GM18867 (cell line): ENCODE results near the gene NBDY.
A peak's percentile ranks its signal among the peaks of the same experiment; 100 is the strongest.

Experiments
- ATAC-seq: cut with Tn5 transposase; IDR thresholded peaks from one replicate; pipeline ENCODE4 v1.9.1; 2021; ENCODE audit warnings: mild to moderate bottlenecking, moderate library complexity; ENCODE audit not compliant: unreplicated experiment

Gene NBDY

DNA sequence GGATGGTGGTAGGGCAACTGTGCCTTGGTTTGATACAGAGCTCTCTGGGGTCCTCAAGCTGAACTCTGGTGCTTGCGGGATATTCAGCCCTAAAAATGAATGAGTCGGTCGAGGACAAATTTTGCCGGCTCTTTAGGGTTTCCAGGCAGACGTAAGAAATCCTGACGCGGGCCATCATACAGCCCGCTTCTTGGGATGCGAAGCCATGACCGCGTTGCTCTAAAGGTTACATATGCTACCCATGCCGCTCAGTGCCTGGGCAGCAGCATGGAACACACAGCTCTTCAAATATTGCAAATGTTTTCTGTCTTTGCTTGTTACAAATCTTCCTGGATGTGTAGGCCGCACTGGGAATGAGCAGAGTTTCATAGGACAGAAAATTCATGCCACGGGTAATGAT is 55.6 kb downstream of the NBDY start:
- no peak for ATAC-seq

DNA sequence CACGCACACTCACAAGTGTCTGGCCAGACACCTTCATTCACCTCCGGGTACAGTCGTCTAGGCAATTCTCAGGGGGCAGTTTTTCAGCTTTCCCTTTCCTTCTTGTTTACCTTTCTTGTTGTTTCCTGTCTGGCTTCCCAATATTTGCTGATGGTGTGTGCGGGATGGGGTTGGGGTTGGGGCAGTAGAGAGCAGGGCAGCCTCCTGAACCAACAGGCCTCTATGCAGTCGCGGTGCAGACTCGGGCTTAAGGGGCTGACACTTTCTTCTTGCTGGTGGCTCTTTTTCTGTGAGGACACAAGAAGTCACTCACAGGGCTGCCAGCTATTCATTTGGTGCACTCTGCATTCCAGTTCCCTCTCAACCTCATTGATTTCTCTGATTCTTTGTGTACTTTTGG is 56.4 kb downstream of the NBDY start:
- ATAC-seq, result no peak

DNA sequence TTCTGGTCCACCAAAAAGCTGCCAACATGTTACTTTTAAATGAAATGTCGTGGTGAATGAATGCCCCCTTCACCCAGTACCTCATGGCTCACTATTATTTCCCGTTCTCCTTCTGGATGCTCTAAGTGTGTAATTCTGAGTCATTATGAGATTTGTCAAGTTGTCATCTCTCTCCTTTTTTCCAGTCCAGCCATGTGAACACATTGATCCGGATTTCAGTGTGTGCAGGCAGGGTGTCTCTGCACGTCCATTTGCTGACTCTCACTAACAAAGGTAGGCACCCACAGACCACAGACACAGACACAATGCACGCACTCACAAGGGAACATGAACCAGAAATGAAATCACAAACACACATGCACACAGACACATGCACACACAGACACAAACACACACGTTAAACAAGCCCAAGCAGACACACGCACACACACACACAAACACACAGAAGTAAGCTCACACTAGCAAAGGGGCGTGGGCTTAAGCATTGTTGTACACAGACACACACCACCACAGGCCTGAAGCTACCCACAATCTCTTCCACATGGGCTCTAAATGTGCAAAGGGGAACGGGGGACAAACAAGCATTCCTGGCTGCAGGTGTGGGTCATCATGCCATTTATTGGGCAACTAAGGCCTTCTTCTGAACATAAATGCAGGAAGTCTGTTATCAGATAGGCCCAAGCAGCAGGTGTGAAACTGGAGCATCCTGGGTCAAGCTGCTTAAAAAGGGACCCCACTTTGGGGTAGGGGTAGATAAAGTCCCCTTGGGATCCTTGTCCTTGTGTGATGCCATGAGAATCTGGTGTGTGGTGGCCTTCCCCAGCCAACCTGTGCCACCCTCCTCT is 58.1 kb downstream of the NBDY start:
- no peak for ATAC-seq

DNA sequence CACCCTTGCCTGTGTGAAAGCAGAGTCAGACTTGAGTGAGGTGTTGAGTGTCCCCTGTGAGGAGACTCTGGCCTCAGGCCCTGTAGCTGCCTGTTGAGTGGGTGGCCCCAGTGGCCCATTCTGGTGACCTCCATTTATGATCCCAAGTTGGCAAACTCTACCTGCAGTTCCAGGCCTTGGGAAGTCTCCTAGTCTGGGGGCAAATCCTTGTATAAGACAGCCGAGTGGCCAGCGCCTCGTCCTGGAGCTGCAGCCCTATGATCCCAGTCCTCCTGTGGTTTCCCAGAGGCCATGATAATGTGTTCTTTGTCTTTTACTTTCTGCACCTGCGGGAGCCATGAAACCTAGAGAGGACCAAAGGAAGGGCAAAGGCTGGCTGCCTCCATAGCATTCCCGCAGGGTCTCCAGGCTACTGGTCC is 58.7 kb downstream of the NBDY start:
- no peak for ATAC-seq

DNA sequence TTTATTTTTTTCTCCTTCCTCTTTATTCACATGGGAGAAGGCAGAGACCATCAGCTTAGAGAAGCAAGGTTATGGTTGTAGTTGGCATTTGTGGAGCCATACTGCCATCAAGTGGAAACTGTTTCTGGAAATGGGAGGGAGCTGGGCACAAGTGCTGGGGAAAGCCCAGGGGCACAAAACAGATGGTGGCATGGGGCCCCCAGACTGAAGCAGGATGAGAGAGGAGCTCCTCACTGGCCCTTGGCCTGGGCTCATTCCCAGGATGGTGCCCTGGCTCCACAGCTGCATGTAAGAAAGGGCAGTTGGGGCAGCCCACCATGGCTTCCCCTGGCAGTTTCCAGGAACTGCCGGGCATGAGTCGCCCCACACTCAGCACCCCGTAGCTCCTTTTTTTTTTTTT is 59.2 kb downstream of the NBDY start:
- no peak for ATAC-seq

DNA sequence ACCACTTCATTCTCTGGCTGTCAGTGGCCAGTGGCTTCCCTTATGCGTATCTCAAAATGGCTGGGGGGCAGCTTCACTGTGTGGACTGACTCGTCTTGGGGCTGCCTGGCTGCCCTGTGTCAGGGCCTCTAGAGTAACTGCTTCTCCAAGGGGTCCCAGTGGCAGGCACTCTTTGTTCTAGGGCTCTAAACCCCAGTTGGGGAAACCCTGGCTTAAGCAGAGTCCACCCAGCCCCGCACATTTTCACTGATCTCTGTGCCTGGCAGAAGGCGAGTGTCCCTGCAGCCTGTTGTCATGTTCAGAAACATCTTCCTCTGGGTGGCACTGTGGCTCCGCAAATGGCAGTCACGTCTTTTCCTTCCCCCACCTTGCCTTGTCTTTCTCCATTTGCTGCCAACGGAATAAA is 59.7 kb downstream of the NBDY start:
- ATAC-seq, result peak; percentile 68

DNA sequence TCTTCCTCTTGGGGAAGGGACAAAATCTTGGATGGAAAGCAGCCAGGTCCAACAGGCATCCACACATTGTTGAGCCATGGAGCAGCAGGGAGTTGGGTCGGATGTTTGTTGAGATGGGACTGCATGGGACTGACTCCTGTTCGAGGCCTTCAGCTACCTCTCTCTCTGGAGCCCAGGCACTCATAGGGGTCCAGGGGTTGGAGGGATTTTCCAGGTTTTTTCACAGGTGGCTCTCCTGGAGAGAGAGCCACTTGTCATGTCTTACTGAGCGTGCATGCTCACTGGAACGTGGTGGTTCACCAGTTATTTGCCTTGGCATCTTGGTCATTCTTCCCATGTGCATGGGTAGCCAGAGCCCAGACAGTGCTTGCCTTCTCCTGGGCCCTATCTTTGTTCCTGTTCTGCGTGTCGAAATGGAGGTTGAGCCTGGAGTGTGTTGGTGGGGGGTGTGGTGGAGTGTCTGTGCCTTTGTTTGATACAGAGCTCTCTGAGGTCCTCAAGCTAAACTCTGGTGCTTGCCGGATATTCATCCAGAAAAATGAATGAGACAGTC is 60.6 kb downstream of the NBDY start:
- ATAC-seq, result no peak

DNA sequence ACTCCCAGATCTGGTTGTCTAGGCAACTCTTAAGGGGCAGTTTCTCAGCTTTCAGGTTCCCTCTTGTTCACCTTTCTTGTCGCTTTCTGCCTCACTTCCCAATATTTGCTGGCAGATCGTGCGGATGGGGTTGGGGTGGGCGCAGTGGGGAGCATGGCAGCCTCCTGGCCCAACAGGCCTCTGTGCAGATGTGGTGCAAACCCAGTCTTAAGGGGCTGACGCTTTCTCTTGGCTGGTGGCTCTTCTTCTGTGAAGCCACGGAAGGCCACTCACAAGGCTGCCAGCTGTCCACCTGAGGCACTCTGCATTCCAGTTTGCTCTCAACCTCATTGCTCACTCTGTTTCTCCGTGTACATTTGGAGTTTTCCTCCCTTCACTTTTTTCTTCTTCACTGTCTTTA is 61.7 kb downstream of the NBDY start:
- ATAC-seq, result no peak

DNA sequence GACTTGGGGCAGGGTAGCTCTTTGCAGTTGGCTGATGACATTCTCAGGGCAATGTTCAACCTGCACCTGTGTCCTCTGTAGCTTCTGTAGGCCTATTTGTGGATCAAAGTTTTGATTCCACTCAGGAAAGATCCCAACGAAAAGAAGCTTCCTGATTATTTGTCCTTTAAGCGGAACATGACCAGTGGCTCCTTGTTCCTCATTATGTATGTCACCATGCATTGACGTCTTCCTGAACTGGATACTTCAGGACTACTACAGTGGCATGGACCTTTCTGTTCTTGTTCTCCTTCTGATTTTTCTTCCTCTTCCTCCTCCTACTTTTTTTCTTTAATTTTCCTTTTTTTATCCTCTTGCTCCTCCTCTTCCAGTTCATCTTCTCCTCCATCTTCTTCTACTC is 62.4 kb downstream of the NBDY start:
- no peak for ATAC-seq

DNA sequence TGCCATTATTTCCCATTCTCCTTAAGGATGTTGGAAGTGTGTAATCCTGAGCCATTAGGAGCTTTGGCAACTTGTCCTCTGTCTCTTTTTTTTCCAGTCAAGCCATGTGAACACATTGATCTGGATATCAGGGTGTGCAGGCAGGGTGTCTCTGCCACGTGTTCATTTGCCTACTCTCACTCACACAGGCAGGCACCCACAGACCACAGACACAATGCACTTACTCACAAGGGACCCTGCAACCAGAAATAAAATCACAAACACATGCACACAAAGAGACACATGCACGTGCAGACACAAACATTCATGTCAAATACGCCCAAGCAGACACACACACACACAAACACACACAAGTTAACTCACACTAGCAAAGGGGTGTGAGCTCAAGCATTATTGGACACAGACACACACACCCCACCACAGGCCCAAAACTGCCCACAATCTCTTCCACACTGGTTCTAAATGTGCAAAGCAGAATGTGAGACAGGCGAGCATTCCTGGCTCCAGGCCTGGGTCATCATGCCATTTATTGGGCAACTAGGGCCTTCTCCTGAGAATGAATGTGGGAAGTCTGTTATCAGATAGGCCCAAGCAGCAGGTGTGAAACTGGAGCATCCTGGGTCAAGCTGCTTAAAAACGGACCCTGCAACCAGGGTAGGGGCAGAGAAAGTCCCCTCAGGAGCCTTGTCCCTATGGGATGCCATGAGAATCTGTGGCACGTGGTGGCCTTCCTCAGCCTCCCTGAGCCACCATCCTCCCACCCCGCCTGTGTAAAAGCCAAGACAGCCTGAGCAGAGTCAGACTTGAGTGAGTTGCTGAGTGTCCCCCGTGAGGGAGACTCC is 63.4 kb downstream of the NBDY start:
- ATAC-seq, result no peak

DNA sequence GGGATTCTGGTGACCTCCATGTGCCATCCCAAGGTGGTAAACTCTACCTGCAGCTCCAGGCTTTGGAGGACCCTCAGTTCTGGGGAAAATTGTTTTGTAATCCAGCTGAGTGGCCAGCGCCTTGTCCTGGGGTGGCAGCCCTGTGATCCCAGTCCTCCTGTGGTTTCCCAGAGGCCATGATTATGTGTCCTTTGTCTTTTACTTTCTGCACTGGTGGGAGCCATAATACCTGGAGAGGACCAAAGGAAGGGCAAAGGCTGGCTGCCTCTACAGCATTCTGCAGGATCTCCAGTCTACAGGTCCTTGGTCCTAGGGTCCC is 64.0 kb downstream of the NBDY start:
- ATAC-seq, result no peak

DNA sequence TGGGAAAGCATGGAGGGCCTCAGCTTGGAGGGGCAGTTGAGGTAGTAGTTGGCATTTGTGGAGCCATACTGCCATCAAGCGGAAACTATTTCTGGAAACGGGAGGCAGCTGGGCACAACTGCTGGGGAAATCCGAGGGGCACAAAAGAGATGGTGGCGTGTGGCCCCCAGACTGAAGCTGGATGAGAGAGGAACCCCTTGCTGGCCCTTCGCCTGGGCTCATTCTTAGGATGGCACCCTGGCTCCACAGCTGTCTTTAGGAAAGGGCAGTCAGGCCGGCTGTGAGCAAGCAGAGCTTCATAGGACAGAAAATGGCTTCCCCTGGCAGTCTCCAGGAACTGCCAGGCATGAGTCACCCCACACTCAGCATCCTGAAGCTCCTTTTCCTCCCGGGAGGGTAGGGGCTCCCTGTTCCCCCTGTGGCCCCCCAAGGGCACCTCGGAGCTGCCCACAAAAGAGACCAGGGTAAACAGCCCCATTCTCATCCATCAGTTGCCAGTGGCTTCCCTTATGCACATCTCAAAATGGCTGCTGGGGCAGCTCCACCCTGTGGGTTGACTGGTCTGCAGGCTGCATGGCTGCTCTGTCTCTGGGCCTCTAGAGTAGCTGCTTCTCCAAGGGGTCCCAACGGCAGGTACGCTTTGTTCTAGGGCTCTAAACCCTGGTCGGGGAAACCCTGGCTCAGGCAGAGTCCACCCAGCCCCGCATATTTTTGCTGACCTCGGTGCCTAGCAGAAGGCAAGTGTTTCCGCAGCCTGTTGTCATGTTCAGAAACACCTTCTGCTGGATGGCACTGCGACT is 64.7 kb downstream of the NBDY start:
- ATAC-seq, result no peak

DNA sequence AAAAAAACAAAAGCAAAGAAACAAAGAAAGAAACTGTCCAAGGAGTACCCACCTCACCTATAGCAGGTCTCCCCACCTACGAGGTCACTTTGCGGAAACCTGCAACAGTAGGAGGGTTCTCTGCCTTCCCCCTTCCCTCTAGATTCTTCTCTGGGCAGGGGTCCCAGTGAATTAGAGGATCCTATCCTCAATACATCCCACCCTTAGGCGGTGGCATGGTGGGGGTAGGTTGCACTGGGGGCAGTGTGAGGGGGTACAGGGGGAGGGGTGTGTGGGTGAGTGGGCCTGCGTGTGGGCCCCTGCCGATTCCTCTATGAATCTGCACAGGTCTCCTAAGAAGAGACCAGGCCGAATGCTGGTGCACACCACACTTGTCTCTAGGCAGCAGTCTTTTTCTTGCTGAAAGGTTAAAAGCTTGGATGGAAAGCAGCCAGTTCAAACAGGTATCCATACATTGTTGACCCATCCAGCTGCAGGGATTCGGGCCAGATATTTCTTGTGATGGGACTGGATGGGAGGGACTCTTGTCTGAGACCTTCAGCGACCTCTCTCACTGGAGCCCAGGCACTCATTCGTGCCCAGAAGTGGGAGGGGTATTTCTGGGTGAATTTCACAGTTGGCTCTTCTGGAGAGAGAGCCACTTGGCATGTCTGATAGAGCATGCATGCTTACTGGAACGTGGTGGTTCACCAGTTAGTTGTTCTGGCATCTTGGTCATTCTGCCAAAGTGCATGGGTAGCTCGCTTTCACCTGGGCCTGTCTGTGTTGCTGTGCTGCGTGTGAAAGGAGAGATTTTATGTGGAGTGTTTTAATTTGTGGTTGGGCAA is 65.6 kb downstream of the NBDY start:
- ATAC-seq, result no peak

DNA sequence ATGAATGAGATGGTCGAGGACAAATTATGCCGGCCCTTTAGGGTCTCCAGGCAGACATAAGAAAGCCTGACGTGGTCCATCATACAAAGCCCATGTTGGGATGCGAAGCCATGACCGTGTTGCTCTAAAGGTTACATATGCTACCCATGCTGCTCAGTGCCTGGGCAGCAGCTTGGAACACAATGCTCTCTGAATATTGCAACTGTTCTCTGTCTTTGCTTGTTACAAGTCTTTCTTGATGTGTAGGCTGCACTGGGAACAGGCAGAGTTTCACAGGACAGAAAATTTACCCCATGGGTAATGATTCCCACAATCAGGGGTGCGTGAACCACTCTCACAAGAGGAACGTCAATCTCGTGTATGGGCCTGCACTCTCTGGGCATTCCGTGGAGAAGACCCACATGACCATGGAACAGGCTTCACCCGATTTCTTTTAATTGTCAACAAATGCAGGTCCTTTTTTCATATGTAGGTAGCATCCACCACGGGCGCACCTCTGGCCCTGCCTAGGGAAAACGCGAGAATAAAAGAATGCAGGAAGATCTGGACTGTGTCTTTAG is 66.3 kb downstream of the NBDY start:
- ATAC-seq, result no peak

DNA sequence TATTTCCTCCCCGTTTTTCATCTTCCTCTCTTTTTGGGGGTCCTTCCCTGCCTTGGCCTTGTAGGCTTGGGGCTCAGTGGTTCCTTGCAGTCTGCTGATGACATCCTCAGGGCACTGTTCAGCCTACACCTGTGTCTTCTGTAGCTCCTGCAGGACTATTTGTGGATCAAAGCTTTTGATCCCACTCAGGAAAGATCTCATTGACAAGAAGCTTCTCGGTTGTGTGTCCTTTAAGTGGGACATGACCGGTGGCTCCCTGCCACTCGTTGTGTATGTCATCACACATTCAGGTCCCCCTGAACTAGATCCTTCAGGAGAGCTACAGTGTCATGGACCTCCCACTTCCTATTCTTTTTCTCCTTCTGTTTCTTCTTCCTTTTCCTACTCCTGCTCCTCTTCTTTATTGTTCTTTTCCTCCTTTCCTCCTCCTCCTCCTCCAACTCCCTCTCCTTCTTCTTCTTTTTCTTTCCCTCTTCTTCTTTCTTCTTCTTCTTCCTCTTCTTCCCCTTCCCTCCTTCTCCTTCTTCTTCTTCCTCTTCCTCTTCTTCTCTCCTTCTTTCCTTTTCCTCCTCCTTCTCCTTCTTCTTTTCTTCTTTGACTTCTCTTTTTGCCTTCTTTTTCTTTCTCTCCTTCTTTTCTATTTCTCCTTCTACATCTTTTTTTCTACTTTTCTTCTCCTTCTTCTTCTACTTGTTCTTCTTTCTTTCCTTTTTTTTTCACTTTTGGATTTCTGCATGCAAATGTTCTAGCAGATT is 67.8 kb downstream of the NBDY start:
- ATAC-seq, result no peak

DNA sequence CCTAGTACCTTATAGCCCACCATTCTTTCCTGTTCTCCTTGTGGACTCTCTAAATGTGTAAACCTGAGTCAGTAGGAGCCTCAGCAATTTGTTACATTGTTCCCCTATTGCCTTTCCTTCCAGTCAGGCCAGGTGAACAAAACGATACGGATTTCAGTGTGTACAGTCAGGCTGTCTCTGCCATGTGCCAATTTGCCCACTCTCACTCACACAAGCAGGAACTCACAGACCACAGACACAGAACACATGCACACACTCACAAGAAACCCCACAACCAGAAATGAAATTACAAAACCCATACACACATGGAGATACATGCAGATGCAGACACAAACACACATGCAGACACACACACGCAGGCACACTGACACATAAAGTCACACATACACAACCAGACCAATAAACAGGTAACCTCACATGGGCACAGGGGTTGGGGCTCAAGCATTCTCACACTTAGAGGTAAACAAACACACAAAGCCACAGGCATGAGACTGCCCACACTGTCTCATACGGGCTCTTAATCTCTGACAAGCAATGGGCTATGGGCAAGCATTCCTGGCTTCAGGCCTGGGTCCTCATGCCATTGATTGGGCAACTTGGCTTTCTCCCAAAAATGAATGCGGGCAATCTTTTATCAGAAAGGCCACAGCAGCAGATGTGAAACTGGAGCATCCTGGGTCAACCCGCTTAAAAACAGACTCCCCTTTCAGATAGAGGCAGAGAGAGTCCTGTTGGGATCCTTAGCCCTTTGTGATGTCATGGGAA is 68.7 kb downstream of the NBDY start:
- ATAC-seq, result no peak

DNA sequence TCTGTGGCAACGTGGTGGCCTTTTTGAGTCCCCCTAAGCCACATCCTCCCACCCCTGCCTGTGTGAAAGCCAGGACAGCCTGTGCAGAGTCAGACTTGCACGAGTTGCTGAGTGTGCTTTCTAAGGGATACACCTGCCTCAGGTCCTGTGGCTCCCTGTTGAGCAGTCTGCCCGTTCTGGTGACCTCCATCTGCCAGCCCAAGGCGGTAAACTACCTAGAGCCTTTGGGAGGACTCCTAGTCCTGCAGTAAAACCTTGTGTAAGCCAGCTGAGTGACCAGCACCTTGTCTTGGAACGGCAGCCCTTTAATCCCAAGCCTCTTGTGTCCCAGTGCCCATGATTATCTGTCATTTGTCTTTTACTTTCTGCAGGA is 69.3 kb downstream of the NBDY start:
- no peak for ATAC-seq

DNA sequence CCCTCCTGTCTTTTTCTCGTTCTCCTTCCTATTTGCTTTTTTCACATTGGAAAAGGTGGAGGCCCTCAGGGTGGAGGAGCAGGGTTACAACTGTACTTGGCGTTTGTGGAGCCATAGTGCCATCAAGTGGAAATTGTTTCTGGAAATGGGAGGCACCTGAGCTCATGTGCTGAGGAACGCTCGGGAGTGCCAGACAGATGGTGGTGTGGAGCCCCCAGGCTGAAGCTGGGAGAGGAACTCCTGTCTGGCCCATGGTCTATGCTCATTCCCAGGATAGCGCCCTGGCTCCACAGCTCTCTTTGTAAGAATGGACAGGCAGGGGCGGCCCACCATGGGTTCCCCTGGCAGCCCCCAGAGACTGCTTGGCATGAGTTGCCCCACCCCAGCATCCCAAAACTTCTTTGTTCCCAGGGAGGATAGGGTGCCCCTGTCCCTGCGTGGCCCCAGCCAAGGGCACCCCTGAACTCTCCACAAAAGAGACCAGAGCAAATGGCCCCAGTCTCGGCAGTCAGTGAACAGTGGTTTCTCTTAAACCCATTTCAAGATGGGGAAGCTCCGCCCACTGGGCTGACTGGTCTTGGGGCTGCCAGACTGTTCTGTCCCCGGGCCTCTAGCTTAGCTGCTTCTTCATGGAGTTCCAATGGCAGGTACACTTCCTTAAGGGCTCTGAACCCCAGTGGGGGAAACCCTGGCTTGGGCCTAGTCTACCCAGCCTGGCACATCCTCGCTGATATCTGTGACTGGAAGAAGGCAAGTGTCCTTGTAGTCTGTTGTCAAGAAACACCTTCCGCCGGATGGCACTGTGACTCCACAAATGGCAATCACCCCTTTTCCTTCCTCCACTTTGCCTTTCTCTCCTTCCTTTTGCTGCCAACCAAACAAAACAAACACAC is 70.1 kb downstream of the NBDY start:
- no peak for ATAC-seq
